ENCODE measurements around the gene PLEK. TPM values are rescaled to one million over a fixed set of nuclear protein-coding genes. Genes with fewer than 3 reads are reported as not detected.
"Not testable (repeated sequence)": the region's sequence is repeated elsewhere in the genome, so short reads cannot be mapped to it uniquely, and the experiment has no call there.

PLEK gene
- polyA plus RNA-seq, 5 donors: 9.5 to 14.0 (median 11.2) TPM

DNA sequence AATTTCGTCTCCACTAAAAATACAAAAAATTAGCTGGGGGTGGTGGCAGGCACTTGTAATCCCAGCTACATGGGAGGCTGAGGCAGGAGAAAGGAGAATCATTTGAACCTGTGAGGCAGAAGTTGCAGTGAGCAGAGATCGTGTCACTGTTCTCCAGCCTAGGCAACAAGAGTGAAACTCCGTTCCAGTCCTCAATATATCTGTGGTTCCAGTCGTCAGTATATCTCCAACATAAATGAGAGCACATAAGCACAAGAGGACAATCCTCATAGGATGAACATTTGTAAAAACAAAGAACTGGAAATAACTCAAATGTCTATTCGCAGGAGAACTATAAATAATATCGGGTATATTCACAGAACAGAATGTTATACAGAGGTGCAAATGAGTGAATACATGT is 13.1 kb upstream of the PLEK start:
- no peak for DNase-seq

DNA sequence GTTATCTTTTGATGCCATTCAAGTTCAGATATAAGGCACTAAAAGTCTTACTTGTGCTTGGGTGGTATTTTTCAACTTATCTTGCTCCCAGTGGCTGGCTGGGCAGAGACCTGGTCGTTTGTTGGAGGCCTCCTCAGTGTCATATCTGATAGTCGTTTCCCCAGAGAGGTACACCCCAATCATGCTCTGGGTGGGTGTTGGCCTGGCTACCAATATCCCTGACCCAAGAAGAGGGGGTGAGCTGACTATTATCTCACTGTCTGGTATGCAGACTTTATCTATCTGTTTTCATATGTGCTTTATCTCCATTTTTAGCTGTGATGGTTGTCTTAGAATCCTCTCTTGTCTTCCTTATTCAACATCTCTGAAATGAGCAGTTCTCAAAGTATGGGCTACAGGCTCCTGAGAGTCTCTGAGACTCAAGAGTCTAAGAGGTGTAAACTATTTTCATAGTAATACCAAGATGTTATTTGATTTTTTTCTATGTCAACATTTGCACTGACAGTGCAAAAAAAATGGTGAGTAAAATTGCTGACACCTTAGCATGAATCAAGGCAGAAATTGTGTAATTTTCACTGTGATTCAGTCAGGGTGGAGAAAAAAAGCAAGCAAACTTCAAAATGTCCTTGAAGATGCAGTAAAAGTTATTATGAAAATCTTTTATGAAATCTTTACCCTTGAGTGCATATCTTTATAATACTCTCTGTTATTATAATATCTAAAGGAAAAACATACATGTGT is 12.3 kb upstream of the PLEK start:
- no peak for DNase-seq

DNA sequence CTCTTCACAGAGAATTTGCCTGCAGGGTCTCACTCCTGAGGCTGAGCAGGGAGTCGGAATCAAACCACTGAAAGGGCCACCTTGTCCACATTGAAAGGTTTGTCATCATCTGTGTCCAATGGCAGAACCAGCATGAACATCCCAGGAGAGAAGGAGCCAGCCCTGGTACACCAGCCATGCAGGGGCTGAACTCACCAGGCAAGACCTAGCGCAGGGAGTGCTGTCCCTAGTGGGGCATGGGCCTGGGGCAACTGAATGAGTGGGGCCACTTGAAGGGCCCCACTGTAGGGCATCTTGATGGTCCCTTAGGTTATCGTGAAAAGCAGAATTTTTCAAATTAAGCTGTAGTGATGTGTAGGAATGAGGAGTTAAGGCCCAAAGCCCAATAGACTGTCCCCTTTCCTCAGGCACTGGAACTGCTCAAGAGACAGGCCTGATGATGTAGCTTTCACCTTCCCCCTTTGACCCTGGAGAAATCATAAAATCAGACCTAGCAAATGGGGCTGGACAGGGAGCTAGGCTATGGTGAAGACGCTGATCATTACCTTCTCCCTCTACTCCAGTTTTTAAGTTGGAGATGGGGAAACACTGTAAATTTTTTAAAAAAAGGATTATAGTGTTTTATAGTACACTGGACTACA is 8.4 kb upstream of the PLEK start:
- no peak for DNase-seq

DNA sequence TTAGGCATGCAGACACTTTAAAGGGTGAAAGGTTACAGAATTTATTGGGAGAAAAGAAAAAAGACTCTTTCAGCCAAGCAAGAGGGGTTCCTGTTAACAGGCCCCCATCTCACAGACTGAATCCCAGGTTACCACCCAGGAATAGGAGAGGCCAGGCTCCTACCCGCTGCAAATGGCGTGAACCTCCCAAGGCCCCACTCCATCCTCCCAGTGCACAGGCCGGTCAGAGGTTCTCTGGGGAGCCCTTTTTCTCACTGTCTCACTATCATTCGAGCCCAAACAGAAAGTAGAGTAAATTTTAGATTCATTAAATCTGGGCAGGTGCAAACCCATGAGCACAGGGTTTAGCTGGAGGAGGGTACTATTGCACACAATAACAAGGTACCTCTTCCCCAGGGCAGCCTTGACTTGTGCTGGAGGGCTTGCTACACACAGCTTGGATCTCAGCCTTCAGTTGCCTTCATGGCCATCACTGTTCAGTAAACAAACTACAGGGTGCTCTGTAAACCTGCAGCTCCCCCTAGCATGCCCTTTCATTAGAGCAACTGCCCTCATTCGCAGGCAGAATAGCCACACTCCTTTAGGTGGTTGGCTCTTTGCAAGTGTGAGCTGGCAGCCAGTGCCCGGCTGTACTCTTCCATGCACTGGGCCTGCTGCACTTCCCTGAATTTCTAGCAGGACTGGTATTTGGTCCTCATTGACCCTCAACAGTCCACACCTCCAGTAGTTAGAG is 7.3 kb upstream of the PLEK start:
- DNase-seq: no peak

DNA sequence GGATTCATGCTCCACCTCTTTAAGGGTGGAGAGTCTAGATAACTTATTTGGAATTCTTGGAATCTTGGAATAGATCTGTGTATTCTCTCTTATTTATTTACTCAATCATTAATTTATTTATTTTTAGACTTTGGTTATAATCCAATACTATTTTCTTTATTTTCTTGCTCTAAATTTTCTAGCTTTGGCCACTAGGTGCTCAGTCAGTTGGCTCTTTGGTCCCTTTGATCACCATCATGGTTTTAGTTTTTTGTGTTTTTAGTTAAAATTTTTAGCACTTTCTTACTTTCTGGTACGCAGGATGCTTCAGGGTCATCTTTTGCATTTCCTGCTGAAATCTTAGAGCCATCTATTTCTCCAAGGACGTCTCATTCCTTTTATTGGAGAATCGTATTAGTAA is 5.2 kb upstream of the PLEK start:
- DNase-seq: no peak

DNA sequence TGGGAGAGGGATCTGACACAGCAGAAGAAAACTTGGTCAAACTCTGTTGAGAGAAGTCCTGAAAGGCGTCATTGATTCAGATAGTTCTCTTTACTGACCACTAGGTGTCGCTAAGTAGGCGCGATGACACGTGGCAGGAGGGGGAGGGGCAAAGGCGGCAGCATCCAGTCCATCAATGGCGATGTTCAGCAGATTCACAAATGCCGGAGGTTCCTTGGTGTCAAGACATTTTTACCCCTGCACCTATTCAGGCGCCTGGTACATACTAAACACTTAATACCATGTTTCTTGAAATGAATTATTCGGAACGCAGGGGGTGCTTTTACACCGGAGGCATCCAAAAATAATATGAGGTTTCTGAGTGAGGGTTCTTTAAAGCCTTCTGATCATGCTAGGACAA is 3.0 kb upstream of the PLEK start:
- DNase-seq: peak; percentile 15 to 20

GRCh38 chr2:68362749-68363148 is 2.3 kb upstream of the PLEK start:
- no peak for DNase-seq

GRCh38 chr2:68363721-68364120 is 1.4 kb upstream of the PLEK start:
- no peak for DNase-seq

GRCh38 chr2:68366083-68366560 is 1.0 kb downstream of the PLEK start:
- DNase-seq: no peak

DNA sequence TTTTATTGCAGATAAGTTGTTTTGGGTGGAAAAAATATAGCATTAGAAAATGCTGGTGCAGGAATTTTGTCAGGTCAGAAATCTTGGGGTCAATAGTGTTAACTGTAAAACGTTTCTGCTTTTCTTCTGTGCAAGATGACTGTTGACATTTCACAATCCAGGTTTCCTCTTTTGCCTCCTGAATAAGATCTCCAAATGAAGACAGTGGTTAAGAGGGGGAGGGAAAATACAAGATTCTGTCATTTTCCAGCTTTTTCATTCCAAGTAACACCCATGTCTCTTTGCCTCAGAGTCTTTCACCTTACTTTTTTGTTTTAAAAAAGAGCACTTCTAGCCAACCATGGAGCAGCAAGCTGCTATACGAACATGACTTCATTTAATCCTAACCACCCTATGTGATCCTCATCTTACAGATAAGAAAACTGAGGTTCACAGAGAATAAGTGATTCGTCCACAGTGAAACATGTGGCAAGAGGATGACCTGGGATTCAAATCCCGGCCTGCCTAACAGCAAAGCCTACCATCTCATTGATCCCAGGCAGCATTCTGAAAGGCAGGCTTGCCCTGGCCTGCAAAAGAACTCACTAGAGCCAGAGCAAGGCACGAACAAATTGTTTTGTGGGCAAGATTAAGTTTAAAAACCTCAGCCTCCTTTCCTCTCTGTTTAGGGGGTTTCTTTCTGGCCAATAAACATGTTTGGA is 3.0 kb downstream of the PLEK start:
- DNase-seq: no peak

DNA sequence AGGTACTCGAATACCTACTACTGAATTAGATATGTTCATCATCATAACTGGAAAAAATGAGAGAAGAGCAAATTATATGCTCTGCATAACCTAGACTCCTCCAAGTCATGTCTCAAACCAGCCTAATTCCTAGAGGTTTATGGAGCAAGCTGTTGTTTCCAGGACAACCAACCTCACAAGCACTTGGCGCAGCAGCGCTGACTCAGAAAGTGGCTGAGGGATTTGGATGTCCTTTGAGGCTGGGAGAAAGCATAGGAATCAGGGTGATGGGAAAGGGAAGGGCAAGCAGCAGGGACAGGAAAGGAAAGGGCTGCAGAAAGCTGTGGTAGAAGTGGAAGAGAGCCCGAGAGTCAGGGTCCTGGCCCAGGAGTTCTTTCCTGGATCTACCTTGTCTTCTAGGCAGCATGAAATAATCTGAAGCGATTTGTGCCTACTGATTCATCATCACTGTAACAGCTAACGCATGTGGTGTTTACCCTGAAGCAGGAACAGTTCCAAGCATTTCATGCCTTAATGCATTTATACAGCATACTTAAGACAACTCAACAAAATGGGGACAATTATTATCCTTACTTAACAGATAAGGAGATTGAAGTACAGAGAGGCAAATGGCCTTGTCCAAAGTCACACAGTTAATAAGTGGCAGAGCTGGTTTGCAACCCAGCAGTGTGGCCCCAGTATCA is 3.7 kb downstream of the PLEK start:
- no peak for DNase-seq

GRCh38 chr2:68369337-68369734 is 4.3 kb downstream of the PLEK start:
- no peak for DNase-seq

- DNase-seq: no peak
Observed at GRCh38 chr2:68371138-68371537, 6.1 kb downstream of the PLEK start.

DNA sequence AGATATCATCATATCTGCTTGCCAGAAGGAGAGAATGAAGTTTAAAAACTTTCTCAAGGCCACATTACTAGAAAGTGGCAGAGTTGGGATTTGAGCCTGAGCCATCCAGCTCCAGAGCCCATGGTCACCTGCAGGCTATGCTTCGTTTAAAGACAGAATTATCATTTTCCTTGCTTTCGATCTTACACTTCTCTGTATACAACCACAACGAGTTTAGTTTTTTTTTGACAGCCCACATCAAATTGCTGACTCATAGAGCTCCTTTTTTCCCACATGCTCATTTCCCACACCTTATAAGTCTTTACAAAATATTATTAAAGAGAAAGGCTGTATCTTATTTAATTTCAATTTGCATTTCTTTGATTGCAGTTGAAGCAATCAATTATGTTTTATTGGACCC is 6.5 kb downstream of the PLEK start:
- no peak for DNase-seq

- no peak for DNase-seq
Observed at GRCh38 chr2:68372485-68372884, 7.4 kb downstream of the PLEK start.

GRCh38 chr2:68374184-68374583 is 9.1 kb downstream of the PLEK start:
- DNase-seq: no peak

DNA sequence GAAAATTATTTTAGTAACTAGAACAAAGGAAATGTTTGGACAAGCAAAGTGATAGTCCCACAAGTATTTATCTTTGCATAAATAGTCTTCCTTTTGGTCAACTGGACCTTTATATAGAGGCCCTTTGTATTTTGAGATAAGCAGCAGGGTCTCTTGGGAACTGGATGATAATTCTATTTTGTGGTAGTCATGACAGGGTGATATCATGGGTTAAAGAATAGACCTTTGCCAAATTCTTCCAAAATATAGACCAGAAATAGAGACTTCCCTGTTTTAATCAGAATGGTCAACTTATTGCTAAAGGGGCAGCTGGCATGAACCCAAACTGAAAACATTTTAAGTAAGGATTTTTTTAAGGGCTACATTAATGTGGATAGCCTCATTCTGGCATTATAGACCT is 10.5 kb downstream of the PLEK start:
- no peak for DNase-seq

- no peak for DNase-seq
Observed at GRCh38 chr2:68377137-68377780, 12.2 kb downstream of the PLEK start.

GRCh38 chr2:68378779-68379178 is 13.7 kb downstream of the PLEK start:
- not testable (repeated sequence) for DNase-seq

GRCh38 chr2:68379184-68379708 is 14.2 kb downstream of the PLEK start:
- DNase-seq: no peak

DNA sequence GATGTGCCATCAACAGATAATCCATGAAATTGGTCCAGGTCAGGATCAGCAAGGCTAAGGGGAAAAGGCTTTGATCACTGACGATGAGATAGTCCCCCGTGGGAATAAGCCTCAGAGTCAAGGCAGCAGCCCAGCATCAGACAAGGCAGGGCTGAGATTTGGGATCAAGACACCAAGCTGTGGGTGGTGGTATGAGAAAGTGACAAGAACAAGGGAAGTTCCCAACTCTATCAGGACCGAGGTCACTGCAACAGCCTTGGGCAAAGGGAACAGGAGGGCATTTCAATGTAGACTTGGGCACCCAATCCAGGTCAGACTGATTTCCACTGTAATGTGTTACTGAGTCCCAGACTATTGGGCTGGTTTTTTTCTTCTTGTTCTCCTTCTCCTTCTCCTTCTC is 18.7 kb downstream of the PLEK start:
- DNase-seq: no peak

All from right lung (tissue), 5 donors.